IPS-NIHi7 (cell line): ENCODE results near the gene TCP11L1.
A peak's percentile ranks its signal among the peaks of the same experiment; 100 is the strongest.
"Not testable (repeated sequence)": the region's sequence is repeated elsewhere in the genome, so short reads cannot be mapped to it uniquely, and the experiment has no call there.

Source experiments
- DNase-seq: peaks from one replicate; pipeline ENCODE4 v3.0.0; 2012; ENCODE audit warnings: mixed read lengths; ENCODE audit errors: extremely low spot score

Gene TCP11L1

GRCh38 chr11:33029218-33029617 lies 10.2 kb upstream of the TCP11L1 start:
- DNase-seq, result not testable (repeated sequence)

- no peak for DNase-seq
Observed at GRCh38 chr11:33033493-33033892, 5.9 kb upstream of the TCP11L1 start.

- DNase-seq, result no peak
Observed at GRCh38 chr11:33035011-33035410, 4.4 kb upstream of the TCP11L1 start.

GRCh38 chr11:33040033-33040861 lies 875 bp downstream of the TCP11L1 start:
- DNase-seq, result no peak

- peak; percentile 10 for DNase-seq
Observed at GRCh38 chr11:33040862-33041453, 1.6 kb downstream of the TCP11L1 start.

- DNase-seq, result no peak
Observed at GRCh38 chr11:33043221-33043830, 4.0 kb downstream of the TCP11L1 start.

GRCh38 chr11:33044285-33044756 lies 4.9 kb downstream of the TCP11L1 start:
- DNase-seq, result no peak

- no peak for DNase-seq
Observed at GRCh38 chr11:33045551-33046255, 6.3 kb downstream of the TCP11L1 start.

GRCh38 chr11:33048701-33049100 lies 9.3 kb downstream of the TCP11L1 start:
- not testable (repeated sequence) for DNase-seq

GRCh38 chr11:33049565-33050408 lies 10.4 kb downstream of the TCP11L1 start:
- DNase-seq, result not testable (repeated sequence)

- no peak for DNase-seq
Observed at GRCh38 chr11:33052231-33052630, 12.9 kb downstream of the TCP11L1 start.

GRCh38 chr11:33055375-33055774 lies 16.0 kb downstream of the TCP11L1 start:
- no peak for DNase-seq

GRCh38 chr11:33057284-33057683 lies 17.9 kb downstream of the TCP11L1 start:
- DNase-seq, result no peak

- no peak for DNase-seq
Observed at GRCh38 chr11:33059331-33060007, 20.1 kb downstream of the TCP11L1 start.

GRCh38 chr11:33060271-33060670 lies 20.9 kb downstream of the TCP11L1 start:
- no peak for DNase-seq

GRCh38 chr11:33062137-33062536 lies 22.8 kb downstream of the TCP11L1 start:
- DNase-seq, result no peak

- DNase-seq, result no peak
Observed at GRCh38 chr11:33063326-33063881, 24.0 kb downstream of the TCP11L1 start.

- DNase-seq, result no peak
Observed at GRCh38 chr11:33064033-33064825, 24.9 kb downstream of the TCP11L1 start.

GRCh38 chr11:33064866-33065265 lies 25.5 kb downstream of the TCP11L1 start:
- no peak for DNase-seq
